ENCODE data around the gene TRNAU1AP. TPM values are rescaled to one million over a fixed set of nuclear protein-coding genes. Genes with fewer than 3 reads are reported as not detected.

The TRNAU1AP gene
- total and polyA plus RNA-seq, 10 of the 15 experiments (the other 5 are each of a cell fraction or from before 2014, with no cell fraction given), result 24.3 to 67.0 (median 31.8) TPM

- TF ChIP-seq PAX5 (IDR thresholded peaks at IDR 0.05; ENCODE audit: borderline replicate concordance, low read depth, low read length), result no peak
- TF ChIP-seq HDGF (IDR thresholded peaks at IDR 0.05), result peak; percentile 40; the same call in 1 of the 2 replicates
- TF ChIP-seq PBX3 (IDR thresholded peaks at IDR 0.05; ENCODE audit: insufficient replicate concordance, low read depth, low read length), result no peak
- TF ChIP-seq NRF1 (conservative IDR thresholded peaks at IDR 0.05; ENCODE audit: low read depth, low read length), result no peak
- no peak for TF ChIP-seq HSF1 (IDR thresholded peaks at IDR 0.05; ENCODE audit: low read depth, low read length)
- TF ChIP-seq SUZ12 (IDR thresholded peaks at IDR 0.05; ENCODE audit: unreplicated experiment), result no peak
- TF ChIP-seq CHD4 (IDR thresholded peaks at IDR 0.05), result no peak
- TF ChIP-seq USF1 (IDR thresholded peaks at IDR 0.05; ENCODE audit: borderline replicate concordance, extremely low read length, insufficient read depth, low read depth, low read length), result no peak
- TF ChIP-seq BRCA1 (IDR thresholded peaks at IDR 0.05; ENCODE audit: low read depth, low read length), result no peak
- TF ChIP-seq RCOR1 (conservative IDR thresholded peaks at IDR 0.05; ENCODE audit: low read depth, low read length), result no peak
- TF ChIP-seq SREBF2 (IDR thresholded peaks at IDR 0.05; ENCODE audit: low read length), result no peak
- TF ChIP-seq ZNF384 (IDR thresholded peaks at IDR 0.05; ENCODE audit: borderline replicate concordance, low read depth, low read length), result 0 out of 2 replicates have a peak, but pooled peaks have one; percentile 37
- no peak for TF ChIP-seq TAF1 (IDR thresholded peaks at IDR 0.05; ENCODE audit: borderline replicate concordance, low read depth, low read length)
- TF ChIP-seq BCL11A (IDR thresholded peaks at IDR 0.05; ENCODE audit: low read depth, low read length), result no peak
- no peak for TF ChIP-seq CBX3 (IDR thresholded peaks at IDR 0.05; ENCODE audit: borderline replicate concordance, low read depth)
- no peak for TF ChIP-seq BHLHE40 (IDR thresholded peaks at IDR 0.05; ENCODE audit: borderline replicate concordance in 1 of 2, low read depth in 2 of 2, low read length in 1 of 2)
- no peak for TF ChIP-seq TCF12 (IDR thresholded peaks at IDR 0.05; ENCODE audit: low read depth, low read length)
- TF ChIP-seq FOXM1 (IDR thresholded peaks at IDR 0.05; ENCODE audit: low read depth, low read length), result no peak
- TF ChIP-seq ATF7 (IDR thresholded peaks at IDR 0.05; ENCODE audit: low read depth), result no peak
- no peak for TF ChIP-seq NFXL1 (IDR thresholded peaks at IDR 0.05; ENCODE audit: borderline replicate concordance)
- peak; percentile 77 for TF ChIP-seq MLLT1 (IDR thresholded peaks at IDR 0.05)
- TF ChIP-seq MEF2A (IDR thresholded peaks at IDR 0.05; ENCODE audit: insufficient read depth, low read depth, low read length), result no peak
- TF ChIP-seq SKIL (IDR thresholded peaks at IDR 0.05; ENCODE audit: low read depth, poor library complexity, severe bottlenecking), result peak; percentile 45
These were observed 49.9 kb downstream of the TRNAU1AP start (continued) for GRCh38 chr1:28602536-28603439.

Data from GM12878 (cell line).